ENCODE data around the gene FAM20A. TPM values are rescaled to one million over a fixed set of nuclear protein-coding genes. Genes with fewer than 3 reads are reported as not detected.

FAM20A gene
- total RNA-seq, 1 donor from 2014 or later, result 0.37 TPM

DNA sequence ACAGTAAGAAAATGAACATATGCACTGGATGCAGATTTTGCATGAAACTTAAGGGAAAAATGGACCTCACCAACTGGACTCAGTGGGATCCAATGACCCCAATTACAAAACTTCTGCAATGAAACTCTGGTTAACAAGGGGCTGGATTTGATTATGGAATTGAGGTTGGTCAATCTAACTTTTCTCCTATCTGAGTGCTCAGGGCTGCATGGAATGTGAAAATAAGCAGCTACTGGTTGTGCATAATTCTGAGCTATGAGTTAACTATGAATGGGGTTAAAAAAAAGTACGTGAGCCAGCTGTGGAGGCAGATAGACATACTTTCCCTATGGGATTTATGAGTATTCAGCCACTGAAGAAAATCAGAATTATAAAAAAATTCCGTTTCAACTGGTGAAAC is 9.2 kb downstream of the FAM20A start:
- DNase-seq, result no peak
- TF ChIP-seq, protein P1, sequence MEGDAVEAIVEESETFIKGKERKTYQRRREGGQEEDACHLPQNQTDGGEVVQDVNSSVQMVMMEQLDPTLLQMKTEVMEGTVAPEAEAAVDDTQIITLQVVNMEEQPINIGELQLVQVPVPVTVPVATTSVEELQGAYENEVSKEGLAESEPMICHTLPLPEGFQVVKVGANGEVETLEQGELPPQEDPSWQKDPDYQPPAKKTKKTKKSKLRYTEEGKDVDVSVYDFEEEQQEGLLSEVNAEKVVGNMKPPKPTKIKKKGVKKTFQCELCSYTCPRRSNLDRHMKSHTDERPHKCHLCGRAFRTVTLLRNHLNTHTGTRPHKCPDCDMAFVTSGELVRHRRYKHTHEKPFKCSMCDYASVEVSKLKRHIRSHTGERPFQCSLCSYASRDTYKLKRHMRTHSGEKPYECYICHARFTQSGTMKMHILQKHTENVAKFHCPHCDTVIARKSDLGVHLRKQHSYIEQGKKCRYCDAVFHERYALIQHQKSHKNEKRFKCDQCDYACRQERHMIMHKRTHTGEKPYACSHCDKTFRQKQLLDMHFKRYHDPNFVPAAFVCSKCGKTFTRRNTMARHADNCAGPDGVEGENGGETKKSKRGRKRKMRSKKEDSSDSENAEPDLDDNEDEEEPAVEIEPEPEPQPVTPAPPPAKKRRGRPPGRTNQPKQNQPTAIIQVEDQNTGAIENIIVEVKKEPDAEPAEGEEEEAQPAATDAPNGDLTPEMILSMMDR (IDR thresholded peaks at IDR 0.05; ENCODE audit: partially characterized antibody, unreplicated experiment), result no peak
- peaks cover 10% of the 10 kb centered on the region for H3K36me3 Mint-ChIP-seq (ENCODE audit: unreplicated experiment)
- H3K4me1 Mint-ChIP-seq (ENCODE audit: low read depth, unreplicated experiment), result no peaks in the 10 kb centered on the region
- no peak overlapping the region for H3K27ac Mint-ChIP-seq (ENCODE audit: unreplicated experiment)
- H3K4me3 Mint-ChIP-seq (ENCODE audit: unreplicated experiment), result no peak overlapping the region
- peaks cover 5% of the 10 kb centered on the region for H3K27me3 Mint-ChIP-seq (ENCODE audit: unreplicated experiment)
- peaks cover 5% of the 10 kb centered on the region for H3K9me3 Mint-ChIP-seq (ENCODE audit: unreplicated experiment)

DNA sequence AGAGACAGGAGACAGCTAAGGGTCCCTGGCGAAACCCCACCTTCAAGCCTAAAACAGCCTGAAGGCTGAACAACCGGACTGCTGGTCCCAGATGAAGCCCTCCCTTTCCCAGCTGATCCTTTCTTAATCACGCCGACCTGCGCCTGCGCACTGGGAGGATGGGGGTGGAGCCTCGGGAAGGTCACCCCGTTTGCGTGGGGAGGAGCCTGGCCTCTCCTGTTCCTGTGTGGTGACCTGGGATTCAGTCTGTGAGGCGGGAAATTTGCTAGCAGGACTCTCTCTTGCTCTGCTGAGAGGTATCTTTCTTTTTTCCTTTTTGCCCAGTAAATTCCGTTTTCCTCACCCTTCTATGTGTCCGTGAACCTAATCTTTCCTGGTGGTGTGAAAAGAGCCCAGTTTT is 9.6 kb downstream of the FAM20A start:
- DNase-seq, result no peak
- TF ChIP-seq, protein P1 (IDR thresholded peaks at IDR 0.05; ENCODE audit: partially characterized antibody, unreplicated experiment), result no peak
- H3K36me3 Mint-ChIP-seq (ENCODE audit: unreplicated experiment), result peaks cover 10% of the 10 kb centered on the region
- no peak overlapping the region for H3K27ac Mint-ChIP-seq (ENCODE audit: unreplicated experiment)
- no peak overlapping the region for H3K4me3 Mint-ChIP-seq (ENCODE audit: unreplicated experiment)
- H3K27me3 Mint-ChIP-seq (ENCODE audit: unreplicated experiment), result peaks cover 5% of the 10 kb centered on the region
- H3K9me3 Mint-ChIP-seq (ENCODE audit: unreplicated experiment), result peaks cover 5% of the 10 kb centered on the region
- H3K4me1 Mint-ChIP-seq (ENCODE audit: low read depth, unreplicated experiment), result no peaks in the 10 kb centered on the region

DNA sequence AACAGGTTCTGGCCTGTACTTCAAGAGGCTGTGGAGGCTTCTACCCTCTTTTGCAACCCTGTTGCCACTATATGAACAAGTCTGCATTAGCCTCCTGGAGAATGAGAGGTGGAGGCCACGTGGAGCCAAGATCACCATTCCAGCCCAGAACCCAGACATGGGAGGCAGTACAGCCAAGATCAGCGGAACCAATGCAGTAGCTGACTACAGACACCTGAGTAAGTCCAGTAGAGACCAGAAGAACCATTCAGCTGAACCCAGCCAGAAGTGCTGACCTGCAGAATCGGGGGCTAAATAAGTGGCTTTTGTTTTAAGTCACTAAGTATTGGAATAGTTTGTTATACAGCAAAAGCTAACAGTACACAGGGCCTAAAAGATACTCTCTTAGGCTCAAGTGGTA is 12.1 kb downstream of the FAM20A start:
- TF ChIP-seq, protein P1 (IDR thresholded peaks at IDR 0.05; ENCODE audit: partially characterized antibody, unreplicated experiment), result no peak
- peaks cover 5% of the 10 kb centered on the region for H3K9me3 Mint-ChIP-seq (ENCODE audit: unreplicated experiment)
- H3K27me3 Mint-ChIP-seq (ENCODE audit: unreplicated experiment), result peaks cover 5% of the 10 kb centered on the region
- no peak for DNase-seq
- no peak overlapping the region for H3K4me3 Mint-ChIP-seq (ENCODE audit: unreplicated experiment)
- H3K27ac Mint-ChIP-seq (ENCODE audit: unreplicated experiment), result no peak overlapping the region
- H3K36me3 Mint-ChIP-seq (ENCODE audit: unreplicated experiment), result peaks cover 10% of the 10 kb centered on the region
- H3K4me1 Mint-ChIP-seq (ENCODE audit: low read depth, unreplicated experiment), result no peaks in the 10 kb centered on the region

DNA sequence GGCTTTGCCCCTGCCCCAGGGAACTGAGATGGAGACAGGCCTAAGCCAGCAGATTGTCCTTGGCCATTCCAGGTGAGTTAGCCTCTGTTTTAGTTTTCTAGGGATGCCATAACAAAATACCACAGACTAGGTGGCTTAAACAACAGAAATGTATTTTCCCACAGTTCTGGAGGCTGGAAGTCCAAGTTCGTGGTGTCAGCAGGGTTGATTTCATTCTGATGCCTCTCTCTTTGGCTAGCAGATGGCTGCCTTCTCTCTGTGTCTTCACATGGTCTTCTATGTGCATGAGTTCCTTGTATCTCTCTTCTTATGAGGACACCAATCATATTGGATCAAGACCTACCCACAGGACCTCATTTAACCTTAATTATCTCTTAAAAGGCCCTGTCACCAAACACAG is 12.8 kb downstream of the FAM20A start:
- H3K4me3 Mint-ChIP-seq (ENCODE audit: unreplicated experiment), result no peak overlapping the region
- DNase-seq, result no peak
- H3K27ac Mint-ChIP-seq (ENCODE audit: unreplicated experiment), result no peak overlapping the region
- TF ChIP-seq, protein P1 (IDR thresholded peaks at IDR 0.05; ENCODE audit: partially characterized antibody, unreplicated experiment), result no peak
- H3K9me3 Mint-ChIP-seq (ENCODE audit: unreplicated experiment), result peaks cover 5% of the 10 kb centered on the region
- peaks cover 10% of the 10 kb centered on the region for H3K36me3 Mint-ChIP-seq (ENCODE audit: unreplicated experiment)
- H3K4me1 Mint-ChIP-seq (ENCODE audit: low read depth, unreplicated experiment), result no peaks in the 10 kb centered on the region
- H3K27me3 Mint-ChIP-seq (ENCODE audit: unreplicated experiment), result peaks cover 5% of the 10 kb centered on the region

DNA sequence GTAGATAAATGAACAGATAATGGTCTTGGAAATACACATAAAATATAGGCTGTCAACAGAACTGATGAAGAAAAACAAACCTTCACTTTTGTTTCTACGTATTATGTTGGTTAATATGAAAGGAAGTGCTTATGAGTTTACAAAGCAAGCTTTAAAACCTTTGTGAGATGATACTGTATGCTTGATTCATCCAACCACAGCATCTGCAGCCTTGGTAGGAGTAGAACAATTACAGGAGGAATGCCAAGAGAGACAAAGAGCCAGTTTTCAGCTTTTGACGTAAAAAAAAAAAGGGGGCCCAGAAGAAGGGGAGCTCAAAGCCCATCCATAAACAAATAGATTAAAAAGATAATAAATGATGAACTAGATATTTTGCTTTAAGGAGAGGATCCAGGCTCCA is 13.3 kb downstream of the FAM20A start:
- Mint-ChIP-seq H3K27ac (ENCODE audit: unreplicated experiment) (no peak overlapping the region), H3K4me3 (ENCODE audit: unreplicated experiment) (no peak overlapping the region), H3K9me3 (ENCODE audit: unreplicated experiment) (peaks cover 5% of the 10 kb centered on the region), H3K36me3 (ENCODE audit: unreplicated experiment) (peaks cover 10% of the 10 kb centered on the region), H3K4me1 (ENCODE audit: low read depth, unreplicated experiment) (no peaks in the 10 kb centered on the region), H3K27me3 (ENCODE audit: unreplicated experiment) (peaks cover 5% of the 10 kb centered on the region)
- TF ChIP-seq, protein P1 (IDR thresholded peaks at IDR 0.05; ENCODE audit: partially characterized antibody, unreplicated experiment), result no peak
- no peak for DNase-seq

Data from glutamatergic neuron (in vitro differentiated cells).